IMR-90 (cell line): Measurements from ENCODE around the gene GOLGA8H. TPM values are rescaled to one million over a fixed set of nuclear protein-coding genes. Genes with fewer than 3 reads are reported as not detected.
"Not testable (repeated sequence)": the region's sequence is repeated elsewhere in the genome, so short reads cannot be mapped to it uniquely, and the experiment has no call there.

ENCODE experiments used
- ATAC-seq: fragments of 200-7000 bp; cut with Tn5 transposase; 2 replicates; pipeline ENCODE4 v1.9.1; 2020; ENCODE audit warnings: low read depth, mild to moderate bottlenecking, moderate library complexity
- BruUV-seq: library from RNA; stranded (reverse); fragments of 400-500 nt; replicated peaks from 2 replicates; lab custom pipeline; 2021; lab: Mats Ljungman, UMichigan
- CTCF ChIA-PET: fragments of 300-600 bp; formaldehyde crosslinking; extraction: SDS; loops from one replicate; lab custom pipeline; 2021; ENCODE audit warnings: antibody characterized with exemption; lab: Yijun Ruan, JAX
- POLR2A ChIA-PET: fragments of 300-600 bp; sonication (Branson Sonifier 250); formaldehyde crosslinking; loops from one replicate; lab custom pipeline; 2022; ENCODE audit warnings: antibody characterized with exemption; ENCODE audit not compliant: unreplicated experiment; lab: Charles Lee
- DNase-seq: peaks from one replicate; pipeline ENCODE4 v3.0.0; 2013
- H2AFZ ChIP-seq: replicated peaks from 2 replicates; pipeline ENCODE3; 2013; ENCODE audit warnings: low read length, mild to moderate bottlenecking; ENCODE audit not compliant: poor library complexity
- H2AK5ac ChIP-seq: 2 replicates; pipeline ENCODE4 v1.6.1; 2013; ENCODE audit warnings: low read depth, low read length, inconsistent platforms
- H2AK9ac ChIP-seq: replicated peaks from 2 replicates; pipeline ENCODE3; 2013; ENCODE audit warnings: mild to moderate bottlenecking, low read depth, low read length, moderate library complexity; ENCODE audit not compliant: poor library complexity
- H2BK120ac ChIP-seq: 2 replicates; pipeline ENCODE4 v1.6.1; 2013; ENCODE audit warnings: low read depth, low read length, inconsistent platforms
- H2BK15ac ChIP-seq: 3 replicates; pipeline ENCODE4 v1.6.1; 2013; ENCODE audit warnings: low read depth, low read length, inconsistent platforms
- H2BK20ac ChIP-seq: 2 replicates; pipeline ENCODE4 v1.6.1; 2013; ENCODE audit warnings: low read depth, mild to moderate bottlenecking, inconsistent platforms, low read length, moderate library complexity
- H2BK5ac ChIP-seq: 2 replicates; pipeline ENCODE4 v1.6.1; 2013; ENCODE audit warnings: mild to moderate bottlenecking, low read depth, low read length, inconsistent platforms; ENCODE audit not compliant: poor library complexity, severe bottlenecking
- H3K14ac ChIP-seq: replicated peaks from 2 replicates; pipeline ENCODE4 v1.6.1; 2013; ENCODE audit warnings: low read depth, low read length, inconsistent platforms
- H3K18ac ChIP-seq: 2 replicates; pipeline ENCODE4 v1.6.1; 2013; ENCODE audit warnings: low read depth, low read length, control low read depth
- H3K23ac ChIP-seq: 2 replicates; pipeline ENCODE4 v1.6.1; 2013; ENCODE audit warnings: low read depth, low read length, inconsistent platforms
- H3K27ac ChIP-seq: 2 replicates; pipeline ENCODE4 v1.5.1; 2013; ENCODE audit warnings: mild to moderate bottlenecking, control low read depth, low read length; ENCODE audit not compliant: insufficient read depth
- H3K27me3 ChIP-seq: 2 replicates; pipeline ENCODE4 v1.6.1; 2013; ENCODE audit warnings: low read length; ENCODE audit not compliant: control insufficient read depth, insufficient read depth
- H3K36me3 ChIP-seq: 2 replicates; pipeline ENCODE4 v1.6.1; 2013; ENCODE audit warnings: low read length, mixed read lengths; ENCODE audit not compliant: control insufficient read depth, insufficient read depth
- H3K4ac ChIP-seq: 2 replicates; pipeline ENCODE4 v1.6.1; 2013; ENCODE audit warnings: low read depth, low read length, inconsistent platforms
- H3K4me1 ChIP-seq: 2 replicates; pipeline ENCODE4 v1.6.1; 2013; ENCODE audit warnings: low read length, mixed read lengths; ENCODE audit not compliant: control insufficient read depth, insufficient read depth
- H3K4me2 ChIP-seq: 2 replicates; pipeline ENCODE4 v1.6.1; 2013; ENCODE audit warnings: low read depth, mild to moderate bottlenecking, control low read depth, low read length, moderate library complexity
- H3K4me3 ChIP-seq: 2 replicates; pipeline ENCODE4 v1.5.1; 2013; ENCODE audit warnings: low read depth, mild to moderate bottlenecking, control low read depth, low read length, moderate library complexity; ENCODE audit not compliant: insufficient read depth
- H3K56ac ChIP-seq: 2 replicates; pipeline ENCODE4 v1.6.1; 2013; ENCODE audit warnings: low read length, inconsistent platforms; ENCODE audit not compliant: insufficient read depth; ENCODE audit errors: extremely low read depth
- H3K79me1 ChIP-seq, 2 experiments: 2 replicates each; pipeline ENCODE4 v1.6.1; 2013; ENCODE audit warnings: low read length in 2 of 2, inconsistent platforms in 1 of 2, low read depth in 1 of 2
- H3K9ac ChIP-seq: 2 replicates; pipeline ENCODE4 v1.6.1; 2013; ENCODE audit warnings: low read depth, low read length, control low read depth
- H3K9me1 ChIP-seq: 2 replicates; pipeline ENCODE4 v1.6.1; 2013; ENCODE audit warnings: low read length, inconsistent platforms; ENCODE audit not compliant: insufficient read depth
- H3K9me3 ChIP-seq: 2 replicates; pipeline ENCODE4 v1.6.1; 2013; ENCODE audit warnings: low read length; ENCODE audit not compliant: control insufficient read depth, insufficient read depth
- H4K20me1 ChIP-seq: 2 replicates; pipeline ENCODE4 v1.6.1; 2013; ENCODE audit warnings: low read length, inconsistent platforms; ENCODE audit not compliant: insufficient read depth
- H4K5ac ChIP-seq: 2 replicates; pipeline ENCODE4 v1.6.1; 2013; ENCODE audit warnings: mild to moderate bottlenecking, low read depth, low read length, control low read depth
- H4K8ac ChIP-seq, 2 experiments: 2 replicates each; pipeline ENCODE4 v1.6.1; 2013; ENCODE audit warnings: low read depth in 2 of 2, low read length in 2 of 2, control low read depth in 1 of 2, inconsistent platforms in 1 of 2
- H4K91ac ChIP-seq: 2 replicates; pipeline ENCODE4 v1.6.1; 2013; ENCODE audit warnings: low read depth, low read length, inconsistent platforms; ENCODE audit not compliant: insufficient read depth
- RAD21 ChIP-seq: IDR thresholded peaks from 2 replicates; pipeline ENCODE4 v1.6.1; 2012; ENCODE audit warnings: low read length, improper control_type of control experiment
- SMC3 ChIP-seq: fragments of 150-350 bp; IDR thresholded peaks from 2 replicates; pipeline ENCODE4 v1.6.1; 2016; ENCODE audit warnings: low read depth, mild to moderate bottlenecking, antibody characterized with exemption, low read length, moderate library complexity
- WGBS, 2 experiments: methylation state at CpG; one replicate each; pipeline versions ENCODE4 v1.1.5 to v1.1.7; 2013; ENCODE audit warnings: missing lambda C conversion rate in 2 of 2; ENCODE audit not compliant: insufficient read length in 1 of 2; ENCODE audit errors: extremely low coverage in 2 of 2; 5-methylcytosine and 5-hydroxymethylcytosine counted together
- dilution Hi-C: fragments of 300-500 bp; cut with HindIII; formaldehyde crosslinking; loops from one replicate; pipeline ENCODE4 v1.14.3; 2018; ENCODE audit warnings: low sequenced_read_pairs; ENCODE audit not compliant: unreplicated experiment
- in situ Hi-C: fragments of 300-500 bp; cut with MboI; formaldehyde crosslinking; loops from 3 replicates; pipeline ENCODE4 v1.14.3; 2019; ENCODE audit warnings: low sequenced_read_pairs, inconsistent platforms, mixed read lengths
- intact Hi-C: fragments of 100-400 bp; cut with micrococcal nuclease; formaldehyde crosslinking; loops from 2 replicates; pipeline ENCODE4 v1.10.0; 2022
- microRNA-seq, 2 experiments: library from miRNA; stranded (forward) in 1 of 2; unstranded in 1 of 2; fragments of 10-50 nt in 1 of 2; fragments of <30 nt in 1 of 2; gene quantifications in 1 of 2; microRNA quantifications in 1 of 2; one replicate each; pipeline versions ENCODE3 to v1.1.0; 2013 to 2020; ENCODE audit not compliant: insufficient read depth in 1 of 2, insufficient read length in 1 of 2, unreplicated experiment in 1 of 2
- polyA plus RNA-seq, 3 experiments: library from polyadenylated mRNA; depleted of rRNA; stranded (reverse); fragments of >200 nt; gene quantifications; 2 replicates each; pipeline ENCODE4 v1.2.3, GENCODE V29; 2012; ENCODE audit warnings: low replicate concordance in 1 of 3
- small RNA-seq, 5 experiments: library from RNA; depleted of rRNA; stranded (forward); fragments of <200 nt; gene quantifications; one replicate each; pipeline ENCODE3, GENCODE V24; 2012
- total RNA-seq: library from RNA; depleted of rRNA; stranded (reverse); fragments of >200 nt; gene quantifications from 2 replicates; pipeline ENCODE4 v1.2.3, GENCODE V29; 2012; rRNA removed
- TF ChIP-seq, protein P1 (sequence below): conservative IDR thresholded peaks from 2 replicates; pipeline ENCODE4 v1.5.1; 2012; ENCODE audit warnings: mild to moderate bottlenecking, low read depth, low read length, improper control_type of control experiment

The GOLGA8H gene
- total and polyA plus RNA-seq, 2 of the 4 experiments (the other 2 are of a cell fraction) = not detected

DNA sequence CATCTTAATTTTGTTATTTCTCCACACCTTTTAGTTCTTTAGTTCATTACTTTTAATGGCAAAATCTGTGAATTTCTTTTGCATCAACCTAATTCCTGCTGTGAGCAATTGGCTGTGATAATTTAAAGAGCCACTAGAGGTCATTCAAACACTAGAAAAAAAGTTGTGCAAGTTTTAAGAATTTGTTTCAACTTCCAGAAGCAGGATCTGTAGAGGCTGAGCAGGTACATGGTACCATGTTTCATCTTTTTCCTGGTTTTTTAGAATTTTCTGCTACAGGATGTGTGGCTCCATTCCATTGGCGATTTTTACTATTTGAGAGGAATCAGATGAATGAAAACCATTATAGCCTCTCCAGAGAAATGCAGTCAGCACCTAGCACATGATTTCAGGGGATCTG, 57.3 kb downstream of the GOLGA8H start:
- H4K8ac ChIP-seq, H4K5ac ChIP-seq, H3K27ac ChIP-seq, dilution Hi-C loops, H3K14ac ChIP-seq, H3K9me1 ChIP-seq, H2BK120ac ChIP-seq, H3K4me2 ChIP-seq, H3K4me1 ChIP-seq, CTCF ChIA-PET, H2BK20ac ChIP-seq, H3K9ac ChIP-seq, H3K4me3 ChIP-seq, H3K27me3 ChIP-seq, H4K91ac ChIP-seq, H3K9me3 ChIP-seq, H2BK15ac ChIP-seq, H3K36me3 ChIP-seq, ATAC-seq, H4K20me1 ChIP-seq, H3K4ac ChIP-seq, H2AK9ac ChIP-seq, H3K23ac ChIP-seq, H2AFZ ChIP-seq, H3K56ac ChIP-seq, H2BK5ac ChIP-seq, H3K18ac ChIP-seq, POLR2A ChIA-PET, BruUV-seq, H2AK5ac ChIP-seq: not testable (repeated sequence)
- WGBS, 2 experiments = no CpG with 5 or more reads among the region's 1 CpG
- intact Hi-C loops = loop anchor here (1.0 to 5.0 kb wide), 2 partner anchors 91 to 198 kb away; no protein-coding TSS in a partner anchor
- peaks cover 13 to 16% of the 10 kb centered on the region in 2 experiments for H3K79me1 ChIP-seq
- peak; percentile 34 for DNase-seq
- TF ChIP-seq RAD21 (peak; percentile 56), SMC3 (peak; percentile 37; the same call in 1 of the 2 replicates)
- TF ChIP-seq, protein P1, sequence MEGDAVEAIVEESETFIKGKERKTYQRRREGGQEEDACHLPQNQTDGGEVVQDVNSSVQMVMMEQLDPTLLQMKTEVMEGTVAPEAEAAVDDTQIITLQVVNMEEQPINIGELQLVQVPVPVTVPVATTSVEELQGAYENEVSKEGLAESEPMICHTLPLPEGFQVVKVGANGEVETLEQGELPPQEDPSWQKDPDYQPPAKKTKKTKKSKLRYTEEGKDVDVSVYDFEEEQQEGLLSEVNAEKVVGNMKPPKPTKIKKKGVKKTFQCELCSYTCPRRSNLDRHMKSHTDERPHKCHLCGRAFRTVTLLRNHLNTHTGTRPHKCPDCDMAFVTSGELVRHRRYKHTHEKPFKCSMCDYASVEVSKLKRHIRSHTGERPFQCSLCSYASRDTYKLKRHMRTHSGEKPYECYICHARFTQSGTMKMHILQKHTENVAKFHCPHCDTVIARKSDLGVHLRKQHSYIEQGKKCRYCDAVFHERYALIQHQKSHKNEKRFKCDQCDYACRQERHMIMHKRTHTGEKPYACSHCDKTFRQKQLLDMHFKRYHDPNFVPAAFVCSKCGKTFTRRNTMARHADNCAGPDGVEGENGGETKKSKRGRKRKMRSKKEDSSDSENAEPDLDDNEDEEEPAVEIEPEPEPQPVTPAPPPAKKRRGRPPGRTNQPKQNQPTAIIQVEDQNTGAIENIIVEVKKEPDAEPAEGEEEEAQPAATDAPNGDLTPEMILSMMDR = peak; percentile 52
- in situ Hi-C loops = loop anchor here (10.0 to 25.0 kb wide), 3 partner anchors 94 to 826 kb away; no protein-coding TSS in a partner anchor

Small RNA genes within 50 kb of the gene (microRNA-seq; reads per million reads assigned to microRNA genes)
- not detected for gene RF00096 (ENCODE audit: insufficient read depth, insufficient read length)
- not detected for gene RN7SL628P (ENCODE audit: insufficient read depth, insufficient read length)
- not detected for gene RN7SL796P (ENCODE audit: insufficient read depth, insufficient read length)

Small RNA genes within 50 kb of the gene (small RNA-seq; reads per million reads assigned to genes)
- gene RF00096 (0 to 0.15 (median 0) reads per million in 5 experiments), gene RN7SL628P (0 reads per million in 5 experiments), gene RN7SL796P (0 reads per million in 5 experiments)

Other genes with a start within 250 kb of the GOLGA8H start
- 0.18 TPM in 1 of 2 replicates, not detected in the other for gene CHRFAM7A, start 210.5 kb upstream of the GOLGA8H start, total RNA-seq
- gene CHRFAM7A, start 210.5 kb upstream of the GOLGA8H start, polyA plus RNA-seq (2012; rRNA removed) = not detected in 2 replicates
- gene GOLGA8R, start 189.8 kb upstream of the GOLGA8H start, total RNA-seq = 0.72 and 1.1 TPM in 2 replicates
- 0.46 and 1.4 TPM in 2 replicates for gene GOLGA8R, start 189.8 kb upstream of the GOLGA8H start, polyA plus RNA-seq (2012; rRNA removed)
- gene GOLGA8Q, start 52.0 kb upstream of the GOLGA8H start, total RNA-seq = 0.18 and 0.28 TPM in 2 replicates
- gene GOLGA8Q, start 52.0 kb upstream of the GOLGA8H start, polyA plus RNA-seq (2012; rRNA removed) = 0.44 and 0.55 TPM in 2 replicates